Neural progenitor cell (in vitro differentiated cells): ENCODE measurements around the gene GPNMB.

ENCODE experiments used
- CTCF ChIP-seq: fragments of 200-600 bp; sonication (generic); IDR thresholded peaks from 2 replicates; pipeline ENCODE4 v1.5.1; 2017; ENCODE audit warnings: antibody characterized with exemption, mild to moderate bottlenecking
- EZH2 ChIP-seq: fragments of 200-600 bp; sonication (generic); IDR thresholded peaks from 2 replicates; pipeline ENCODE4 v1.6.1; 2017; ENCODE audit warnings: antibody characterized with exemption, mild to moderate bottlenecking, moderate library complexity

- TF ChIP-seq CTCF (no peak), EZH2 (no peak)
Observed at GRCh38 chr7:23214938-23215337, 31.6 kb upstream of the GPNMB start.
